Lung microvascular endothelial cell (primary cell): ENCODE results near the gene SOD2. TPM values are rescaled to one million over a fixed set of nuclear protein-coding genes. Genes with fewer than 3 reads are reported as not detected.

Experiments
- total RNA-seq: library from RNA; depleted of rRNA; stranded (reverse); fragments of >200 nt; gene quantifications from 2 replicates; pipeline ENCODE4 v1.2.1, GENCODE V29; 2014

The SOD2 gene
- total RNA-seq, 1 donor from 2014 or later, result 182 TPM

Other genes starting within 250 kb of the SOD2 start
- 59.1 and 81.7 TPM in 2 replicates for gene WTAP, start 34.3 kb upstream of the SOD2 start, total RNA-seq
- 22.2 and 48.2 TPM in 2 replicates for gene ACAT2, start 68.8 kb upstream of the SOD2 start, total RNA-seq
- gene TCP1, start 96.4 kb upstream of the SOD2 start, total RNA-seq, result 245 and 262 TPM in 2 replicates
- gene MRPL18, start 97.2 kb upstream of the SOD2 start, total RNA-seq, result 50.1 and 69.8 TPM in 2 replicates
- not detected in 2 replicates for gene PNLDC1, start 107.0 kb upstream of the SOD2 start, total RNA-seq
- not detected in 2 replicates for gene MAS1, start 197.7 kb upstream of the SOD2 start, total RNA-seq